ENCODE data around the gene PSMD10. TPM values are rescaled to one million over a fixed set of nuclear protein-coding genes. Genes with fewer than 3 reads are reported as not detected.

The PSMD10 gene
- total RNA-seq, 1 donor from 2014 or later, result 45.2 TPM

GRCh38 chrX:108055546-108055945 lies 35.8 kb downstream of the PSMD10 start:
- H3K4me1 Mint-ChIP-seq, result no peaks in the 10 kb centered on the region
- H3K27me3 Mint-ChIP-seq, result peaks cover 17% of the 10 kb centered on the region
- peaks cover 2% of the 10 kb centered on the region for H3K36me3 Mint-ChIP-seq (ENCODE audit: low read depth)
- no peak overlapping the region for H3K4me3 Mint-ChIP-seq
- intact Hi-C loops (cut with micrococcal nuclease), result loop anchor here (5.0 kb wide), 1 partner anchor 33 kb away; no protein-coding TSS in a partner anchor
- no peaks in the 10 kb centered on the region for H3K9me3 Mint-ChIP-seq
- no peak overlapping the region for H3K27ac Mint-ChIP-seq
- DNase-seq, result no peak

DNA sequence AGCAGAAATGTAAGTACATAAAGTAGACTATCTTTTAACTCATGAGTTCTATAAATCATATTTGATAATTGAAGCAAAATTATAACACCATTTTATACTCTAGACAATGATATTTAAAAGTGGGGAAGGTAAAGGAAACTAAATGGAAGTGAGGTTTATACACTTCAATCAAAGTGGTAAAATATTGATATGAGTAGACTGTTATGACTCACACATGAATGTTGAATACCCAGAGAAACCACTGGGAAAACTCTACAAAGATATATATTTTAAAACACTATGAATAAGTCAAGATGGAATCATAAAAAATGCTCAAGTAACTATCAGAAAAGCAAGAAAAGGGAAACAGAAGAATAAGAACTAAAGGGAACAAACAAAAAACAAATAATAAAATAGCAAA lies 38.1 kb downstream of the PSMD10 start:
- H3K27me3 Mint-ChIP-seq, result peaks cover 17% of the 10 kb centered on the region
- intact Hi-C loops (cut with micrococcal nuclease), result no loop called here
- no peak overlapping the region for H3K4me3 Mint-ChIP-seq
- H3K4me1 Mint-ChIP-seq, result no peaks in the 10 kb centered on the region
- DNase-seq, result no peak
- no peaks in the 10 kb centered on the region for H3K9me3 Mint-ChIP-seq
- H3K36me3 Mint-ChIP-seq (ENCODE audit: low read depth), result no peaks in the 10 kb centered on the region
- H3K27ac Mint-ChIP-seq, result no peak overlapping the region

GRCh38 chrX:108049649-108050048 lies 41.7 kb downstream of the PSMD10 start:
- DNase-seq, result no peak
- Mint-ChIP-seq H3K4me3 (no peak overlapping the region), H3K4me1 (no peaks in the 10 kb centered on the region), H3K27me3 (peaks cover 7% of the 10 kb centered on the region), H3K36me3 (ENCODE audit: low read depth) (no peaks in the 10 kb centered on the region), H3K27ac (no peak overlapping the region), H3K9me3 (no peaks in the 10 kb centered on the region)
- intact Hi-C loops (cut with micrococcal nuclease), result no loop called here

- Mint-ChIP-seq H3K4me1 (no peaks in the 10 kb centered on the region), H3K27ac (no peak within 1 kb of the TSS), H3K27me3 (peaks cover 2% of the 10 kb centered on the region), H3K4me3 (no peak within 1 kb of the TSS), H3K9me3 (no peaks in the 10 kb centered on the region), H3K36me3 (ENCODE audit: low read depth) (no peaks in the 10 kb centered on the region)
- no peak for DNase-seq
- intact Hi-C loops (cut with micrococcal nuclease), result no loop called here
These were observed 46.6 kb downstream of the PSMD10 start, which contains the start of gene VSIG1 for GRCh38 chrX:108044554-108045256. TSS of gene VSIG1 (plus strand) at chrX:108045065. CDS start at chrX:108045131, 66 bp downstream.

- H3K27me3 Mint-ChIP-seq, result no peaks in the 10 kb centered on the region
- H3K27ac Mint-ChIP-seq, result no peak overlapping the region
- no peaks in the 10 kb centered on the region for H3K9me3 Mint-ChIP-seq
- H3K36me3 Mint-ChIP-seq (ENCODE audit: low read depth), result no peaks in the 10 kb centered on the region
- intact Hi-C loops (cut with micrococcal nuclease), result no loop called here
- no peak overlapping the region for H3K4me3 Mint-ChIP-seq
- no peak for DNase-seq
- no peaks in the 10 kb centered on the region for H3K4me1 Mint-ChIP-seq
These were observed 54.9 kb downstream of the PSMD10 start for GRCh38 chrX:108036298-108036973.

GRCh38 chrX:108034725-108035124 lies 56.6 kb downstream of the PSMD10 start:
- H3K4me1 Mint-ChIP-seq, result no peaks in the 10 kb centered on the region
- no peak overlapping the region for H3K4me3 Mint-ChIP-seq
- no peak overlapping the region for H3K27ac Mint-ChIP-seq
- DNase-seq, result no peak
- no peaks in the 10 kb centered on the region for H3K36me3 Mint-ChIP-seq (ENCODE audit: low read depth)
- H3K9me3 Mint-ChIP-seq, result no peaks in the 10 kb centered on the region
- intact Hi-C loops (cut with micrococcal nuclease), result no loop called here
- no peaks in the 10 kb centered on the region for H3K27me3 Mint-ChIP-seq

Other genes with a start within 250 kb of the PSMD10 start
- not detected in 2 replicates for gene TEX13B, start 109.2 kb downstream of the PSMD10 start, total RNA-seq
- 0.58 TPM in 1 of 2 replicates, not detected in the other for gene VSIG1, start 46.5 kb downstream of the PSMD10 start, total RNA-seq
- 7.8 and 9.4 TPM in 2 replicates for gene ATG4A, start 236 bp upstream of the PSMD10 start, total RNA-seq

Data from activated CD4-positive, alpha-beta T cell treated with anti-CD3 and anti-CD28 coated beads, Interleukin-2, amount 10 ng/mL, durations not matched to agents 24 days and 14 days (primary cell).